NB4 (cell line): ENCODE results near the gene SNX9.

ENCODE experiments used
- POLR2A ChIP-seq: IDR thresholded peaks from 2 replicates; pipeline ENCODE4 v1.6.1; 2011; ENCODE audit warnings: mild to moderate bottlenecking; ENCODE audit not compliant: insufficient read length; ENCODE audit errors: extremely low read depth
- TF ChIP-seq, protein P1 (sequence below): IDR thresholded peaks from one replicate; pipeline ENCODE4 v1.5.1; 2012; ENCODE audit warnings: low read depth, low read length

DNA sequence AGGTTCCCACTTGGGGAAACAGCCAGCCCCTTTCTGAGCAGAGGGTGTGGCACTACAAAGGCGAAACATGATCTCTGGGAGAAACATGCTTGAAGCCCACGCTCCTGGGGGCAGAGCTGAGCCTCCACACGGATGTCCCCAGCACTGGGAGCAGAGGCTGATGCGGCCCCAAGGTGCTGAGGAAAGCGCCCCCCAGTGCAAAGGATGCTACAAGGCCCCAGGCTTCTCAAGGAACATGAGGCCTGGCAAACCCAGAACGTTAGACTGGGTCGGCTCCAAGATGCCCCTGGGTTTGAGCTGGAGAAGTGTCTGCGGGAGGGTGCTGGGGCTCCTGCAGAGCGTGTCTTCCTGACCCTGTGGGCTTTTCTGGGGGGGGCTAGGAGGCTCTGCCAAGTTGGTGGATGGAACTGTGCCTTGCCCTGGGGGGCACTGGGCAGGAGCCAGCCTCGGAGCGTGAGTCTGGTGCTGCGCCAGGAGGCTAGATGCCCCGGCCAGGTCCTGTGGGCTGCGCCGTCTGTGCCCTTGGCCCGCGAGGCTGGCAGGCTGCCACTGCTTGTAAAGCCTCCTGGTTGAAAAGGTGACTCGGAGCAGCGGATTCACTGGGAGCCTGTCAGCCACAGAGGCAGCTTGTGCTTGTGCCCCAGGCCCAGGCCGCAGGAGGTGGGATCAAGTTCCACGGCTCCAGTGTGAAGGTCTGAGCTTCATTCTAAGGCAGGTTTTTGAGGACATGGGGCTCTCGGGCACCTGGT, 166.7 kb downstream of the SNX9 start:
- TF ChIP-seq, protein P1, sequence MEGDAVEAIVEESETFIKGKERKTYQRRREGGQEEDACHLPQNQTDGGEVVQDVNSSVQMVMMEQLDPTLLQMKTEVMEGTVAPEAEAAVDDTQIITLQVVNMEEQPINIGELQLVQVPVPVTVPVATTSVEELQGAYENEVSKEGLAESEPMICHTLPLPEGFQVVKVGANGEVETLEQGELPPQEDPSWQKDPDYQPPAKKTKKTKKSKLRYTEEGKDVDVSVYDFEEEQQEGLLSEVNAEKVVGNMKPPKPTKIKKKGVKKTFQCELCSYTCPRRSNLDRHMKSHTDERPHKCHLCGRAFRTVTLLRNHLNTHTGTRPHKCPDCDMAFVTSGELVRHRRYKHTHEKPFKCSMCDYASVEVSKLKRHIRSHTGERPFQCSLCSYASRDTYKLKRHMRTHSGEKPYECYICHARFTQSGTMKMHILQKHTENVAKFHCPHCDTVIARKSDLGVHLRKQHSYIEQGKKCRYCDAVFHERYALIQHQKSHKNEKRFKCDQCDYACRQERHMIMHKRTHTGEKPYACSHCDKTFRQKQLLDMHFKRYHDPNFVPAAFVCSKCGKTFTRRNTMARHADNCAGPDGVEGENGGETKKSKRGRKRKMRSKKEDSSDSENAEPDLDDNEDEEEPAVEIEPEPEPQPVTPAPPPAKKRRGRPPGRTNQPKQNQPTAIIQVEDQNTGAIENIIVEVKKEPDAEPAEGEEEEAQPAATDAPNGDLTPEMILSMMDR: no peak
- TF ChIP-seq POLR2A: no peak
